HepG2 (cell line): ENCODE measurements around the gene CKAP5. TPM values are rescaled to one million over a fixed set of nuclear protein-coding genes. Genes with fewer than 3 reads are reported as not detected.

Experiments
- ATAD3A ChIP-seq: sonication (generic); formaldehyde crosslinking; IDR thresholded peaks from 2 replicates; pipeline ENCODE4 v1.4.0; 2020; ENCODE audit warnings: missing genetic modification reagents
- EEA1 ChIP-seq: sonication (generic); formaldehyde crosslinking; IDR thresholded peaks from 2 replicates; pipeline ENCODE4 v1.5.1; 2020; ENCODE audit warnings: mild to moderate bottlenecking, missing genetic modification reagents, borderline replicate concordance
- GLMP ChIP-seq: sonication (generic); formaldehyde crosslinking; IDR thresholded peaks from 2 replicates; pipeline ENCODE4 v1.9.0; 2021; ENCODE audit warnings: missing genetic modification reagents, mild to moderate bottlenecking, borderline replicate concordance
- HDAC6 ChIP-seq: fragments of 200-600 bp; sonication (generic); IDR thresholded peaks from 2 replicates; pipeline ENCODE4 v1.7.0; 2017; ENCODE audit warnings: mild to moderate bottlenecking, antibody characterized with exemption, low read length, low read depth
- HMGA1 ChIP-seq: sonication (generic); formaldehyde crosslinking; conservative IDR thresholded peaks from 2 replicates; pipeline ENCODE4 v1.4.0; 2020; ENCODE audit warnings: missing genetic modification reagents
- KLF13 ChIP-seq: sonication (generic); formaldehyde crosslinking; IDR thresholded peaks from 2 replicates; pipeline ENCODE4 v1.4.0; 2020; ENCODE audit warnings: mild to moderate bottlenecking, missing genetic modification reagents
- MTA1 ChIP-seq: sonication (generic); formaldehyde crosslinking; IDR thresholded peaks from 2 replicates; pipeline ENCODE4 v1.4.0; 2020; ENCODE audit warnings: missing genetic modification reagents, mild to moderate bottlenecking, borderline replicate concordance
- MTF1 ChIP-seq: sonication (generic); formaldehyde crosslinking; IDR thresholded peaks from 2 replicates; pipeline ENCODE4 v1.5.0; 2020; ENCODE audit warnings: missing genetic modification reagents
- PAF1 ChIP-seq: IDR thresholded peaks from 2 replicates; pipeline ENCODE4 v1.6.1; 2016; ENCODE audit warnings: missing genetic modification reagents, missing compliant biosample characterization
- PHB2 ChIP-seq: fragments of 450-650 bp; IDR thresholded peaks from 2 replicates; pipeline ENCODE4 v1.6.1; 2018; ENCODE audit not compliant: partially characterized antibody
- POLR2G ChIP-seq: fragments of 200-400 bp; formaldehyde crosslinking; IDR thresholded peaks from 2 replicates; pipeline ENCODE4 v1.6.1; 2018; ENCODE audit warnings: mild to moderate bottlenecking, low read depth, low read length, moderate library complexity
- PRDM15 ChIP-seq: sonication (generic); formaldehyde crosslinking; IDR thresholded peaks from 2 replicates; pipeline ENCODE4 v1.4.0; 2020; ENCODE audit warnings: missing genetic modification reagents
- PRMT3 ChIP-seq: sonication (generic); formaldehyde crosslinking; IDR thresholded peaks from 2 replicates; pipeline ENCODE4 v1.8.1; 2022; ENCODE audit warnings: low read depth, mild to moderate bottlenecking, moderate library complexity, missing genetic modification reagents, borderline replicate concordance
- RBM39 ChIP-seq: fragments of 200-400 bp; formaldehyde crosslinking; IDR thresholded peaks from one replicate; pipeline ENCODE4 v1.6.1; 2018; ENCODE audit warnings: antibody characterized with exemption, mild to moderate bottlenecking, low read depth, low read length; ENCODE audit not compliant: poor library complexity, severe bottlenecking
- RXRB ChIP-seq: IDR thresholded peaks from 2 replicates; pipeline ENCODE4 v1.6.1; 2016; ENCODE audit warnings: borderline replicate concordance, missing genetic modification reagents, missing compliant biosample characterization
- SYNCRIP ChIP-seq: fragments of 200-400 bp; formaldehyde crosslinking; IDR thresholded peaks from 2 replicates; pipeline ENCODE4 v1.6.1; 2018; ENCODE audit warnings: mild to moderate bottlenecking, low read depth, low read length; ENCODE audit not compliant: insufficient read depth
- ZNF317 ChIP-seq: sonication (generic); formaldehyde crosslinking; IDR thresholded peaks from 2 replicates; pipeline ENCODE4 v1.5.0; 2020; ENCODE audit warnings: mild to moderate bottlenecking, missing genetic modification reagents
- ZNF546 ChIP-seq: sonication (generic); formaldehyde crosslinking; conservative IDR thresholded peaks from 2 replicates; pipeline ENCODE4 v1.8.1; 2023; ENCODE audit warnings: mild to moderate bottlenecking, missing genetic modification reagents
- ZNF577 ChIP-seq: sonication (generic); formaldehyde crosslinking; IDR thresholded peaks from 2 replicates; pipeline ENCODE4 v1.4.0; 2020; ENCODE audit warnings: mild to moderate bottlenecking, low read depth, missing genetic modification reagents, borderline replicate concordance
- ZNF75D ChIP-seq: sonication (generic); formaldehyde crosslinking; IDR thresholded peaks from 2 replicates; pipeline ENCODE4 v1.8.1; 2023; ENCODE audit warnings: missing genetic modification reagents, mild to moderate bottlenecking, borderline replicate concordance
- ZNF761 ChIP-seq: sonication (generic); formaldehyde crosslinking; conservative IDR thresholded peaks from 2 replicates; pipeline ENCODE4 v1.4.0; 2020; ENCODE audit warnings: mild to moderate bottlenecking, missing genetic modification reagents
- ZNF766 ChIP-seq: sonication (generic); formaldehyde crosslinking; IDR thresholded peaks from 2 replicates; pipeline ENCODE4 v1.5.0; 2020; ENCODE audit warnings: missing genetic modification reagents, borderline replicate concordance
- ZNF773 ChIP-seq: sonication (generic); formaldehyde crosslinking; IDR thresholded peaks from 2 replicates; pipeline ENCODE4 v1.4.0; 2020; ENCODE audit warnings: missing genetic modification reagents, borderline replicate concordance
- polyA plus RNA-seq, 8 experiments: library from polyadenylated mRNA; depleted of rRNA in 3 of 8; stranded (reverse) in 7 of 8; unstranded in 1 of 8; fragments of >200 nt; fragmentation: Illumina TruSeq in 4 of 8; extraction: Trizol in 4 of 8; gene quantifications; 2 replicates each; pipeline versions ENCODE4 v1.2.1 to v1.2.3, GENCODE V29; 2011 to 2016; ENCODE audit warnings: low read depth in 4 of 8, missing spikeins in 1 of 8, mixed read lengths in 1 of 8; ENCODE audit not compliant: insufficient read depth in 1 of 8
- total RNA-seq, 5 experiments: library from RNA; depleted of rRNA; stranded (reverse); fragments of >200 nt; fragmentation: Illumina TruSeq; extraction: Trizol; gene quantifications; 2 replicates each; pipeline ENCODE4 v1.2.3, GENCODE V29; 2016; ENCODE audit warnings: low read depth in 1 of 5
- TF ChIP-seq, protein P1 (sequence below): sonication (generic); formaldehyde crosslinking; conservative IDR thresholded peaks from 2 replicates; pipeline ENCODE4 v1.8.1; 2023; ENCODE audit warnings: missing genetic modification reagents

Gene CKAP5
- total and polyA plus RNA-seq, 2 of the 13 experiments (the other 11 are each of a cell fraction or from before 2014, with no cell fraction given), result 79.2 to 103 TPM

DNA sequence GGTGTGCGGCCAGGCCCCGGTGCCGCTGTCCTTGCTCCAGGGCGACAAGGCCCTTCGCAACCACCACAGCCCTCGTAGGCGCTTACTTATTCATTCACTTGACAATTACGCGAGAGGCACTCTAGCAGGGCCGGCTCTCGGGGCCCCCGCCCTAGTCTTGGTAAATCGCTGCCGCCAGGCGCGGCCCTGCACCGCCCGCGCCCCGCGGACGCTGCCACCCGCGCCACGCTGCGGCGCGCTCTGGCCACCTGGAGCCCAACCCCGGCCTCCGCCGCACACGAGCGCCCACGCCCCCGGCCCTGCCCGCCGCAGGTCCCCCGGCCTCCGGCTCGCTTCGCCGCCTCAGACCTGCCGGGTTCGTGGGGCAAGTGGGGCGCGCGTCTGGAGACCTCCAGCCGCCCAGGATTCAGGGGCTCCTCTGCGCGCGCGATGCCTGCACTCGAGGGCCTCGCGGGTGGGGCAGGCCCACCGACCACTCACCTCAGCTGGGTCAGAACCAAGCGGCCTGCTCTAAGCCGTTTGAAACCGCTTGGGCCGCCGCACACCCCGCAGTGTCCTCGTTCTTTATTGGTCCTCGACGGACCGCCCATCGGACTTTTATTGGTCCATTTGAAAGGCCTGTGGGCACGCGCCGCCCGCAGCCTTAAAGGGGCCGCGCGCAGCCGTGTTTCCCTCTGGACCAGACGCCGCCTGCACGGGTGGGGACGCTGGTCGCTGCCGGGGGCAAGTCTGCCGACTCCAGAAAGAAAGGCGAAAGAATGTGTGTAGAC, at the start of gene CKAP5 (continued):
- TF ChIP-seq PRMT3 (CRISPR knock-in tag) (peak; percentile 78; the same call in 1 of the 2 replicates), ZNF317 (peak; percentile 56), ATAD3A (no peak), ZNF773 (CRISPR knock-in tag) (no peak), PRDM15 (CRISPR knock-in tag) (no peak), KLF13 (CRISPR knock-in tag) (no peak), HDAC6 (no peak), RXRB (peak; percentile 34; the same call in 1 of the 2 replicates), ZNF766 (no peak), ZNF75D (CRISPR knock-in tag) (no peak), RBM39 (peak; percentile 54), PHB2 (no peak), ZNF546 (CRISPR knock-in tag) (peak; percentile 35; the same call in 1 of the 2 replicates), MTA1 (peak; percentile 83; the same call in 1 of the 2 replicates), POLR2G (peak; percentile 85), PAF1 (no peak), HMGA1 (no peak), GLMP (CRISPR knock-in tag) (no peak), MTF1 (CRISPR knock-in tag) (no peak), ZNF577 (no peak), ZNF761 (peak; percentile 50; the same call in 1 of the 2 replicates), EEA1 (peak; percentile 65; the same call in 1 of the 2 replicates), SYNCRIP (no peak)
- TF ChIP-seq, protein P1, sequence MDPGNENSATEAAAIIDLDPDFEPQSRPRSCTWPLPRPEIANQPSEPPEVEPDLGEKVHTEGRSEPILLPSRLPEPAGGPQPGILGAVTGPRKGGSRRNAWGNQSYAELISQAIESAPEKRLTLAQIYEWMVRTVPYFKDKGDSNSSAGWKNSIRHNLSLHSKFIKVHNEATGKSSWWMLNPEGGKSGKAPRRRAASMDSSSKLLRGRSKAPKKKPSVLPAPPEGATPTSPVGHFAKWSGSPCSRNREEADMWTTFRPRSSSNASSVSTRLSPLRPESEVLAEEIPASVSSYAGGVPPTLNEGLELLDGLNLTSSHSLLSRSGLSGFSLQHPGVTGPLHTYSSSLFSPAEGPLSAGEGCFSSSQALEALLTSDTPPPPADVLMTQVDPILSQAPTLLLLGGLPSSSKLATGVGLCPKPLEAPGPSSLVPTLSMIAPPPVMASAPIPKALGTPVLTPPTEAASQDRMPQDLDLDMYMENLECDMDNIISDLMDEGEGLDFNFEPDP (CRISPR knock-in tag), result 0 out of 2 replicates have a peak, but pooled peaks have one; percentile 27
